Heart right ventricle (tissue), 16 donors: ENCODE results near the gene PER1. TPM values are rescaled to one million over a fixed set of nuclear protein-coding genes. Genes with fewer than 3 reads are reported as not detected.
A peak's percentile ranks its signal among the peaks of the same experiment; 100 is the strongest.

Experiments used
- ATAC-seq, 8 donors: fragments of 200-7000 bp; cut with Tn5 transposase; one replicate each; pipeline ENCODE4 v1.9.1; 2020; ENCODE audit warnings: mild to moderate bottlenecking in 8 of 8, moderate library complexity in 8 of 8, moderate number of reproducible peaks in 1 of 8
- DNase-seq, 2 donors: peaks; one replicate each; pipeline ENCODE4 v3.0.0-alpha.2; 2020
- H3K27ac ChIP-seq, 10 donors: fragments of 200-600 bp; sonication (generic) in 2 of 10; one replicate each; pipeline versions ENCODE4 v1.5.0 to v1.8.0; 2020 to 2022; ENCODE audit warnings: mild to moderate bottlenecking in 3 of 10
- H3K27me3 ChIP-seq, 7 donors: fragments of 200-600 bp; one replicate each; pipeline ENCODE4 v1.8.0; 2021 to 2022; ENCODE audit warnings: mild to moderate bottlenecking in 2 of 7
- H3K36me3 ChIP-seq, 9 donors: fragments of 200-600 bp; sonication (generic) in 1 of 9; one replicate each; pipeline versions ENCODE4 v1.5.0 to v1.8.0; 2020 to 2022; ENCODE audit warnings: mild to moderate bottlenecking in 2 of 9
- H3K4me1 ChIP-seq, 9 donors: fragments of 200-600 bp; sonication (generic) in 1 of 9; one replicate each; pipeline versions ENCODE4 v1.5.0 to v1.8.0; 2020 to 2022; ENCODE audit warnings: mild to moderate bottlenecking in 4 of 9
- H3K4me3 ChIP-seq, 10 donors: fragments of 200-600 bp; sonication (generic) in 2 of 10; one replicate each; pipeline versions ENCODE4 v1.5.0 to v1.8.0; 2020 to 2022; ENCODE audit warnings: mild to moderate bottlenecking in 7 of 10, moderate library complexity in 2 of 10
- H3K9me3 ChIP-seq, 11 donors: fragments of 200-600 bp in 10 of 11; sonication (generic) in 2 of 11; one replicate each; pipeline versions ENCODE4 v1.5.0 to v1.8.0; 2013 to 2022; ENCODE audit warnings: mild to moderate bottlenecking in 2 of 11, control low read depth in 1 of 11, moderate library complexity in 1 of 11
- WGBS, 2 donors: extraction: QIAGEN DNeasy Blood & Tissue Kit; methylation state at CpG; one replicate each; pipeline ENCODE4 v1.1.7; 2013; ENCODE audit warnings: inconsistent platforms in 1 of 2; 5-methylcytosine and 5-hydroxymethylcytosine counted together
- intact Hi-C, 10 donors: fragments of 100-400 bp; cut with DNase I; formaldehyde crosslinking; loops; one replicate each; pipeline versions ENCODE4 v1.11.1 to v1.14.2; 2022
- polyA plus RNA-seq, 2 donors: library from polyadenylated mRNA; stranded (reverse); fragments of 200-250 nt; gene quantifications; one replicate each; pipeline ENCODE4 v1.2.3, GENCODE V29; 2013
- total RNA-seq, 10 donors: library from RNA; stranded (reverse); fragmentation: NEBNext Ultra II Directional in 3 of 10; extraction: Animal tissue kit (Norgen Biotek cat#: 25700) in 3 of 10; gene quantifications; one replicate each; pipeline versions ENCODE4 v1.2.1 to v1.2.4, GENCODE V29; 2021 to 2023
- TF ChIP-seq, protein P1 (sequence below), 9 donors: fragments of 200-600 bp; sonication (generic) in 2 of 9; IDR thresholded peaks; one replicate each; pipeline versions ENCODE4 v1.5.0 to v1.8.0; 2021 to 2022; ENCODE audit warnings: antibody characterized with exemption in 9 of 9, mild to moderate bottlenecking in 5 of 9, moderate library complexity in 1 of 9
- donor health status: Arrhythmogenic right ventricular cardiomyopathy.
- donor health status: ischemic (EF 13 %, LVEDD 7.1; RV severe dilation, severe dysfunction).
- donor health status: healthy with polysubstance abuse.
- donor health status: DM: no; HTN: yes; CAD: no.
- donor health status: DM: no; HTN: no; CAD: no.
- donor health status: ischemic (EF 25% LVEDD 6.9; RV normal size, moderate dysfunction).
- donor health status: ischemic (EF 25% LVEDD 5.7; RV mildly dilated, moderate dysfunction).
- donor health status: healthy.
- donor health status: DM: yes; HTN: yes; CAD: no.
- donor health status: Ischemic cardiomyopathy.
- donor health status: ischemic (EF 35%, LVEDD 5.7; RV mildly dilated, moderate dysfunction).
- donor health status: nonischemic (EF 11% LVEDD 7.7; RV severe dilation, severe dysfunction).
- donor health status: DM: yes; HTN: yes; CAD: no.
- donor health status: PGD.
- donor health status: ischemic (EF 29% LVEDD 5.4; RV normal size, mild dysfunction).
- donor health status: nonischemic (EF 23%, LVEDD 6.1; RV moderate dilation, normal function).

PER1 gene
- total and polyA plus RNA-seq, 12 donors = 37.4 to 154 (median 115) TPM

DNA sequence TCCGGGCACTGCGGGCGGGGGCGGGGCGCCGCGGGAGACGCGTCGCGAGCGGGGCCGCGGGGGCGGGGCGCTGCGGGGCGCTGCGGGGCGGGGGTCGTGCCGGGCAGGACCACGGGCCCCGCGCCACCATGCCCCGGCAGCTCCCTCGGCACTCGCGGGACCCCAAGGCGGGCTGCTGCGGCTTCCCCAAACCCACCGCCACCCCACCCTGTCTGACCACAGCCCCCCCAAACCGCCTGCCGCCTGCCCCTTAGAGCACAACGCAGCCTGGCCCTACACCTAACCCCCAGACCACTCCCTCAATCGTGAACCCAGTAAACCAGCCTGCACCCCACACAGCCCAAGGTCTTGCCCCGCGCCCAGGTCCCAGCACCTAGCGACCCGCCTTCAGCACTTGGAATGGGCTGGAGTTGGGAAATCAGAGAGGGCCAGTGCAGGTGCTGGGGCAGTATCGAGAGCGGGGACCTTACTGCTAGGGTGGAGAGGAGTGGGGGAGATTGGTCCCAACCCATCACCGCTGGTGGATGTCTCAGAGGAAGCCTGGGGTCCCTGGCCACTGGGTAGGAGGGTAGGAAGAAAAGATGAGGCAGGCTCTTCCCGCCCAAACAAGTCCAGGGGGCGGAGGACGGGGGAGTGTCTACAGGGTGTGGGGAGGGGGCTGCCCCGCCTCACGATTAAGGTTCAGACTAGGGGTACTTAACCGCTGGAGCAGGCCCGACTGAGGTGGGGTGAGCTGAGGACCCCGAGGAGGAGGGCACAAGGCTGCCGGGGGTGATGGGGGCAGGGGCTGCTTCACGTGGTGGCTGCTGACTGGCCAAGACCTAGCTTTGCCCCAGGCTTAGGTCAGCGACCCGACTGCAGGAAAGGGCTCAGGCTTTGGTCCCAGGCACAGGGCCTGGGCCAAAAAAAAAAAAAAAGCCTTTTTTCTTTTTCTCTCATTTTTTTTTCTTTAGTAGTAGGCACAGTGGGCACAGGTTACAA, 11.1 kb upstream of the PER1 start:
- Histone ChIP-seq H3K27ac (peak overlapping the region; percentile 97 to 100 (median 100)), H3K27me3 (no peaks in the 10 kb centered on the region), H3K9me3 (no peaks in the 10 kb centered on the region), H3K4me3 (peak overlapping the region; percentile 80 to 100 (median 99)), H3K36me3 (peaks cover 0 to 30% (median 17%) of the 10 kb centered on the region in 9 donors), H3K4me1 (peaks cover 25 to 62% (median 52%) of the 10 kb centered on the region in 9 donors)
- WGBS, 2 donors = 5 to 17% methylated on average over 23 to 55 of the region's 55 CpGs
- TF ChIP-seq, protein P1, sequence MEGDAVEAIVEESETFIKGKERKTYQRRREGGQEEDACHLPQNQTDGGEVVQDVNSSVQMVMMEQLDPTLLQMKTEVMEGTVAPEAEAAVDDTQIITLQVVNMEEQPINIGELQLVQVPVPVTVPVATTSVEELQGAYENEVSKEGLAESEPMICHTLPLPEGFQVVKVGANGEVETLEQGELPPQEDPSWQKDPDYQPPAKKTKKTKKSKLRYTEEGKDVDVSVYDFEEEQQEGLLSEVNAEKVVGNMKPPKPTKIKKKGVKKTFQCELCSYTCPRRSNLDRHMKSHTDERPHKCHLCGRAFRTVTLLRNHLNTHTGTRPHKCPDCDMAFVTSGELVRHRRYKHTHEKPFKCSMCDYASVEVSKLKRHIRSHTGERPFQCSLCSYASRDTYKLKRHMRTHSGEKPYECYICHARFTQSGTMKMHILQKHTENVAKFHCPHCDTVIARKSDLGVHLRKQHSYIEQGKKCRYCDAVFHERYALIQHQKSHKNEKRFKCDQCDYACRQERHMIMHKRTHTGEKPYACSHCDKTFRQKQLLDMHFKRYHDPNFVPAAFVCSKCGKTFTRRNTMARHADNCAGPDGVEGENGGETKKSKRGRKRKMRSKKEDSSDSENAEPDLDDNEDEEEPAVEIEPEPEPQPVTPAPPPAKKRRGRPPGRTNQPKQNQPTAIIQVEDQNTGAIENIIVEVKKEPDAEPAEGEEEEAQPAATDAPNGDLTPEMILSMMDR (IDR thresholded peaks at IDR 0.05) = no peak
- ATAC-seq = peak in 7 of 8 donors; percentile 0 to 20 (median 9)
- intact Hi-C loops = loop anchor here in 3 of 10 donors (5.0 kb wide), 2 partner anchors 36 to 41 kb away; partner anchors contain the start of gene HES7 (in 2 of the 3)
- no peak for DNase-seq

GRCh38 chr17:8162233-8162996, 10.2 kb upstream of the PER1 start, which contains the start of gene VAMP2:
VAMP2 (minus strand) TSS chr17:8162948; CDS start chr17:8162879, 69 bp downstream.
- Histone ChIP-seq H3K27ac (peak within 1 kb of the TSS; percentile 97 to 100 (median 100)), H3K27me3 (no peaks in the 10 kb centered on the region), H3K4me1 (peaks cover 25 to 71% (median 57%) of the 10 kb centered on the region in 9 donors), H3K9me3 (no peaks in the 10 kb centered on the region), H3K4me3 (peak within 1 kb of the TSS; percentile 80 to 100 (median 99)), H3K36me3 (peaks cover 0 to 34% (median 17%) of the 10 kb centered on the region in 9 donors)
- intact Hi-C loops = loop anchor here in 3 of 10 donors (5.0 kb wide), 2 partner anchors 35 to 40 kb away; partner anchors contain the start of gene HES7 (in 2 of the 3)
- DNase-seq (peak; percentile 81 to 86), ATAC-seq (peak; percentile 20 to 79 (median 58))
- 1% methylated on average over 52 to 75 of the region's 75 CpGs for WGBS, 2 donors
- TF ChIP-seq, protein P1 (IDR thresholded peaks at IDR 0.05) = peak in 1 of 9 donors; percentile 23

GRCh38 chr17:8161289-8162232, 9.4 kb upstream of the PER1 start:
- DNase-seq = no peak
- H3K4me3 ChIP-seq = peak overlapping the region; percentile 80 to 100 (median 99)
- H3K27me3 ChIP-seq = no peaks in the 10 kb centered on the region
- no peaks in the 10 kb centered on the region for H3K9me3 ChIP-seq
- H3K4me1 ChIP-seq = peaks cover 30 to 76% (median 64%) of the 10 kb centered on the region in 9 donors
- TF ChIP-seq, protein P1 (IDR thresholded peaks at IDR 0.05) = no peak
- H3K27ac ChIP-seq = peak overlapping the region; percentile 97 to 100 (median 100)
- ATAC-seq = peak in 1 of 8 donors; percentile 0
- H3K36me3 ChIP-seq = peaks cover 0 to 34% (median 17%) of the 10 kb centered on the region in 9 donors
- WGBS, 2 donors = 45 to 46% methylated on average over 19 of the region's 19 CpGs
- intact Hi-C loops = loop anchor here in 4 of 10 donors (2.0 to 5.0 kb wide), 3 partner anchors 25 to 39 kb away; partner anchors contain the start of gene HES7 (in 2 of the 4)
